ENCODE measurements around the gene SMIM1. TPM values are rescaled to one million over a fixed set of nuclear protein-coding genes. Genes with fewer than 3 reads are reported as not detected.

Gene SMIM1
- total and polyA plus RNA-seq, 9 of the 15 experiments (the other 6 are each of a cell fraction or from before 2014, with no cell fraction given), result 2.3 to 125 (median 24.3) TPM

DNA sequence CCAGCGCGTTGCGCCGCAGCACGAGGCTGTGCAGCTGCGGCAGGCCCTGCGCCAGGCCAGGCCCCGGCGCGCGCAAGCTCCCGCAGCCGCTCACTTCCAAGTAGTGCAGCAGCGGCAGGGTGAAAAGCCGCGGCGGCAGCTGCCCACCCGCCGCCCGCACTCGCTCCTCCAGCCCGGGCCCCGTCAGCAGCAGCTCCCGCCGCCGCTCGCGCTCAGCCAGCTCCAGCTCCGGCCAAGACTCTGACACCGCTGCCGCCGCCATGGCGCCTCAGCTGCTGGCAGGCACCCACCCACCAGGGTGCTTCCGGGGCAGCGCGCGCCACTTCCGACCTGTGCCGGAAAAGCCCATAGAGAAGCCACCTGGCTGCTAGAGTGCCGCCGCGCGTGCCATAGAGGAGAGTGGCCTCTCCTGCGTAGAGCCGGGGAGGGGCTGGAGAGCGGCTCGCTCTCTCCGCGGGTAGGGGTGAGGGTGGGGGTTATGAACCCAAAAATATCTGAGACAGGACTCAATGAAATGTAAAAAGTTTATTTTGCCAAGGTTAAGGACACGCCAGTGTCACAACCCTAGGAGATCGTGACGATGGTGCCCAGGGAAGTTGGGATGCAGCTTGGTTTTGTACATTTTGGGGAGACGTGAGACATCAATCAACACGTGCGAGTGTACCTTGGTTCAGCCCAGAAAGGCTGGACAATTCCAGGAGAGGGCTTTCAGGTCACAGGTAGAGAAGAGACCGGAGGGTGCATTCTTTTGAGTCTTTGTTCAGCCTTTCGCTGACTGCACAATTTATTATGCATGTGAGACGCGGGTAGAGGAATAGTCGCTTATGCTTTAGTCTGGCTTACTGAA, 23.9 kb downstream of the SMIM1 start, which contains the start of gene LRRC47 (continued):
- TF ChIP-seq, protein P1, sequence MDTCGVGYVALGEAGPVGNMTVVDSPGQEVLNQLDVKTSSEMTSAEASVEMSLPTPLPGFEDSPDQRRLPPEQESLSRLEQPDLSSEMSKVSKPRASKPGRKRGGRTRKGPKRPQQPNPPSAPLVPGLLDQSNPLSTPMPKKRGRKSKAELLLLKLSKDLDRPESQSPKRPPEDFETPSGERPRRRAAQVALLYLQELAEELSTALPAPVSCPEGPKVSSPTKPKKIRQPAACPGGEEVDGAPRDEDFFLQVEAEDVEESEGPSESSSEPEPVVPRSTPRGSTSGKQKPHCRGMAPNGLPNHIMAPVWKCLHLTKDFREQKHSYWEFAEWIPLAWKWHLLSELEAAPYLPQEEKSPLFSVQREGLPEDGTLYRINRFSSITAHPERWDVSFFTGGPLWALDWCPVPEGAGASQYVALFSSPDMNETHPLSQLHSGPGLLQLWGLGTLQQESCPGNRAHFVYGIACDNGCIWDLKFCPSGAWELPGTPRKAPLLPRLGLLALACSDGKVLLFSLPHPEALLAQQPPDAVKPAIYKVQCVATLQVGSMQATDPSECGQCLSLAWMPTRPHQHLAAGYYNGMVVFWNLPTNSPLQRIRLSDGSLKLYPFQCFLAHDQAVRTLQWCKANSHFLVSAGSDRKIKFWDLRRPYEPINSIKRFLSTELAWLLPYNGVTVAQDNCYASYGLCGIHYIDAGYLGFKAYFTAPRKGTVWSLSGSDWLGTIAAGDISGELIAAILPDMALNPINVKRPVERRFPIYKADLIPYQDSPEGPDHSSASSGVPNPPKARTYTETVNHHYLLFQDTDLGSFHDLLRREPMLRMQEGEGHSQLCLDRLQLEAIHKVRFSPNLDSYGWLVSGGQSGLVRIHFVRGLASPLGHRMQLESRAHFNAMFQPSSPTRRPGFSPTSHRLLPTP (IDR thresholded peaks at IDR 0.05; ENCODE audit: borderline replicate concordance, extremely low read depth, insufficient read length), result no peak
- TF ChIP-seq MCM7 (IDR thresholded peaks at IDR 0.05) (no peak), RFX5 (IDR thresholded peaks at IDR 0.05; ENCODE audit: low read depth, low read length) (no peak), CHD4 (IDR thresholded peaks at IDR 0.05; ENCODE audit: insufficient read depth, insufficient replicate concordance, low read depth, low read length, poor library complexity, severe bottlenecking) (no peak), FOXA3 (CRISPR knock-in tag; conservative IDR thresholded peaks at IDR 0.05 in 1 of 2, IDR thresholded peaks at IDR 0.05 in 1 of 2) (no peak), POLR2A (conservative IDR thresholded peaks at IDR 0.05) (peak; percentile 82), NFIC (IDR thresholded peaks at IDR 0.05) (peak; percentile 65), CREBBP (IDR thresholded peaks at IDR 0.05; ENCODE audit: low read depth, low read length) (no peak), DDX20 (tag; IDR thresholded peaks at IDR 0.05; ENCODE audit: low read depth) (no peak)
- TF ChIP-seq, protein P2, sequence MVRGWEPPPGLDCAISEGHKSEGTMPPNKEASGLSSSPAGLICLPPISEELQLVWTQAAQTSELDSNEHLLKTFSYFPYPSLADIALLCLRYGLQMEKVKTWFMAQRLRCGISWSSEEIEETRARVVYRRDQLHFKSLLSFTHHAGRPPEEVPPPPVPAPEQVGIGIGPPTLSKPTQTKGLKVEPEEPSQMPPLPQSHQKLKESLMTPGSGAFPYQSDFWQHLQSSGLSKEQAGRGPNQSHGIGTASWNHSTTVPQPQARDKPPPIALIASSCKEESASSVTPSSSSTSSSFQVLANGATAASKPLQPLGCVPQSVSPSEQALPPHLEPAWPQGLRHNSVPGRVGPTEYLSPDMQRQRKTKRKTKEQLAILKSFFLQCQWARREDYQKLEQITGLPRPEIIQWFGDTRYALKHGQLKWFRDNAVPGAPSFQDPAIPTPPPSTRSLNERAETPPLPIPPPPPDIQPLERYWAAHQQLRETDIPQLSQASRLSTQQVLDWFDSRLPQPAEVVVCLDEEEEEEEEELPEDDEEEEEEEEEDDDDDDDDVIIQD (CRISPR knock-in tag; IDR thresholded peaks at IDR 0.05), result no peak
- TF ChIP-seq, protein P3, sequence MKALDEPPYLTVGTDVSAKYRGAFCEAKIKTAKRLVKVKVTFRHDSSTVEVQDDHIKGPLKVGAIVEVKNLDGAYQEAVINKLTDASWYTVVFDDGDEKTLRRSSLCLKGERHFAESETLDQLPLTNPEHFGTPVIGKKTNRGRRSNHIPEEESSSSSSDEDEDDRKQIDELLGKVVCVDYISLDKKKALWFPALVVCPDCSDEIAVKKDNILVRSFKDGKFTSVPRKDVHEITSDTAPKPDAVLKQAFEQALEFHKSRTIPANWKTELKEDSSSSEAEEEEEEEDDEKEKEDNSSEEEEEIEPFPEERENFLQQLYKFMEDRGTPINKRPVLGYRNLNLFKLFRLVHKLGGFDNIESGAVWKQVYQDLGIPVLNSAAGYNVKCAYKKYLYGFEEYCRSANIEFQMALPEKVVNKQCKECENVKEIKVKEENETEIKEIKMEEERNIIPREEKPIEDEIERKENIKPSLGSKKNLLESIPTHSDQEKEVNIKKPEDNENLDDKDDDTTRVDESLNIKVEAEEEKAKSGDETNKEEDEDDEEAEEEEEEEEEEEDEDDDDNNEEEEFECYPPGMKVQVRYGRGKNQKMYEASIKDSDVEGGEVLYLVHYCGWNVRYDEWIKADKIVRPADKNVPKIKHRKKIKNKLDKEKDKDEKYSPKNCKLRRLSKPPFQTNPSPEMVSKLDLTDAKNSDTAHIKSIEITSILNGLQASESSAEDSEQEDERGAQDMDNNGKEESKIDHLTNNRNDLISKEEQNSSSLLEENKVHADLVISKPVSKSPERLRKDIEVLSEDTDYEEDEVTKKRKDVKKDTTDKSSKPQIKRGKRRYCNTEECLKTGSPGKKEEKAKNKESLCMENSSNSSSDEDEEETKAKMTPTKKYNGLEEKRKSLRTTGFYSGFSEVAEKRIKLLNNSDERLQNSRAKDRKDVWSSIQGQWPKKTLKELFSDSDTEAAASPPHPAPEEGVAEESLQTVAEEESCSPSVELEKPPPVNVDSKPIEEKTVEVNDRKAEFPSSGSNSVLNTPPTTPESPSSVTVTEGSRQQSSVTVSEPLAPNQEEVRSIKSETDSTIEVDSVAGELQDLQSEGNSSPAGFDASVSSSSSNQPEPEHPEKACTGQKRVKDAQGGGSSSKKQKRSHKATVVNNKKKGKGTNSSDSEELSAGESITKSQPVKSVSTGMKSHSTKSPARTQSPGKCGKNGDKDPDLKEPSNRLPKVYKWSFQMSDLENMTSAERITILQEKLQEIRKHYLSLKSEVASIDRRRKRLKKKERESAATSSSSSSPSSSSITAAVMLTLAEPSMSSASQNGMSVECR (CRISPR knock-in tag; IDR thresholded peaks at IDR 0.05), result peak; percentile 99
- TF ChIP-seq, protein P4, sequence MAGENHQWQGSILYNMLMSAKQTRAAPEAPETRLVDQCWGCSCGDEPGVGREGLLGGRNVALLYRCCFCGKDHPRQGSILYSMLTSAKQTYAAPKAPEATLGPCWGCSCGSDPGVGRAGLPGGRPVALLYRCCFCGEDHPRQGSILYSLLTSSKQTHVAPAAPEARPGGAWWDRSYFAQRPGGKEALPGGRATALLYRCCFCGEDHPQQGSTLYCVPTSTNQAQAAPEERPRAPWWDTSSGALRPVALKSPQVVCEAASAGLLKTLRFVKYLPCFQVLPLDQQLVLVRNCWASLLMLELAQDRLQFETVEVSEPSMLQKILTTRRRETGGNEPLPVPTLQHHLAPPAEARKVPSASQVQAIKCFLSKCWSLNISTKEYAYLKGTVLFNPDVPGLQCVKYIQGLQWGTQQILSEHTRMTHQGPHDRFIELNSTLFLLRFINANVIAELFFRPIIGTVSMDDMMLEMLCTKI (IDR thresholded peaks at IDR 0.05; ENCODE audit: partially characterized antibody), result no peak
- TF ChIP-seq, protein P5, sequence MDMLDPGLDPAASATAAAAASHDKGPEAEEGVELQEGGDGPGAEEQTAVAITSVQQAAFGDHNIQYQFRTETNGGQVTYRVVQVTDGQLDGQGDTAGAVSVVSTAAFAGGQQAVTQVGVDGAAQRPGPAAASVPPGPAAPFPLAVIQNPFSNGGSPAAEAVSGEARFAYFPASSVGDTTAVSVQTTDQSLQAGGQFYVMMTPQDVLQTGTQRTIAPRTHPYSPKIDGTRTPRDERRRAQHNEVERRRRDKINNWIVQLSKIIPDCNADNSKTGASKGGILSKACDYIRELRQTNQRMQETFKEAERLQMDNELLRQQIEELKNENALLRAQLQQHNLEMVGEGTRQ (CRISPR knock-in tag; IDR thresholded peaks at IDR 0.05), result peak; percentile 8; the same call in 1 of the 2 replicates
